ENCODE results near the gene JARID2.

Gene JARID2

DNA sequence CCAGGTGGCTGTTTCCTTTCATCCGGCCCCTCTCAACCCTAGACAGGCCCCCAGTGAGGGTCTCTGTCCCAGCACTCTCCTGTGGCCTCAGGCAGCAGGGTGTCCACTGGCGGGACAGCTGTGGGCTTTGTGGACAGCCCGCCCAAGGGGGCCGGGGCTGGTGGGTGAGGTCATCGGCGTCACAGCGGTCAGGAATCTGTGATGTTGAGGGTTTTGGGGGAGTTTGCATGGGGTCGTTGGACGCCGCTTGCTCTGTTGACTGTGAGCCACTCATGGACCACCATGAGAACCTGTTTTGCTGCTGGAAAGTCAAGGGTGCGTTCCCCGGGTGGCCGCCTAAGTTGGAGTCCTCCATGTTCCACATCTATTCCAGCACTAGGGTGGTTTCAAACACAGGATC, 270.5 kb downstream of the JARID2 start:
- H3K79me2 ChIP-seq (ENCODE audit: insufficient read depth, low read length), result no peaks in the 10 kb centered on the region
- H3F3A ChIP-seq (ENCODE audit: insufficient read depth, low read length), result no peaks in the 10 kb centered on the region
- H3K27me3 ChIP-seq (ENCODE audit: insufficient read depth, low read length), result no peaks in the 10 kb centered on the region
- H3K4me2 ChIP-seq (ENCODE audit: low read length), result peak overlapping the region; percentile 43; the same call in 1 of the 2 replicates
- H3K27ac ChIP-seq (ENCODE audit: low read depth, low read length, poor library complexity, severe bottlenecking), result no peak overlapping the region
- no peaks in the 10 kb centered on the region for H3K9me2 ChIP-seq (ENCODE audit: low read depth, low read length)
- no peak for TF ChIP-seq EZH2 (IDR thresholded peaks at IDR 0.05; ENCODE audit: borderline replicate concordance, low read length)
- TF ChIP-seq, protein P1, sequence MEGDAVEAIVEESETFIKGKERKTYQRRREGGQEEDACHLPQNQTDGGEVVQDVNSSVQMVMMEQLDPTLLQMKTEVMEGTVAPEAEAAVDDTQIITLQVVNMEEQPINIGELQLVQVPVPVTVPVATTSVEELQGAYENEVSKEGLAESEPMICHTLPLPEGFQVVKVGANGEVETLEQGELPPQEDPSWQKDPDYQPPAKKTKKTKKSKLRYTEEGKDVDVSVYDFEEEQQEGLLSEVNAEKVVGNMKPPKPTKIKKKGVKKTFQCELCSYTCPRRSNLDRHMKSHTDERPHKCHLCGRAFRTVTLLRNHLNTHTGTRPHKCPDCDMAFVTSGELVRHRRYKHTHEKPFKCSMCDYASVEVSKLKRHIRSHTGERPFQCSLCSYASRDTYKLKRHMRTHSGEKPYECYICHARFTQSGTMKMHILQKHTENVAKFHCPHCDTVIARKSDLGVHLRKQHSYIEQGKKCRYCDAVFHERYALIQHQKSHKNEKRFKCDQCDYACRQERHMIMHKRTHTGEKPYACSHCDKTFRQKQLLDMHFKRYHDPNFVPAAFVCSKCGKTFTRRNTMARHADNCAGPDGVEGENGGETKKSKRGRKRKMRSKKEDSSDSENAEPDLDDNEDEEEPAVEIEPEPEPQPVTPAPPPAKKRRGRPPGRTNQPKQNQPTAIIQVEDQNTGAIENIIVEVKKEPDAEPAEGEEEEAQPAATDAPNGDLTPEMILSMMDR (IDR thresholded peaks at IDR 0.05; ENCODE audit: low read length), result 0 out of 2 replicates have a peak, but pooled peaks have one; percentile 4
- H3K9ac ChIP-seq (ENCODE audit: low read length), result no peak overlapping the region
- H3K9me3 ChIP-seq (ENCODE audit: low read length), result no peaks in the 10 kb centered on the region
- no peaks in the 10 kb centered on the region for H4K20me1 ChIP-seq (ENCODE audit: insufficient read depth, low read length)
- peaks cover 11% of the 10 kb centered on the region; the same call in 1 of the 2 replicates for H3K36me3 ChIP-seq (ENCODE audit: insufficient read depth, low read length)
- H3K4me3 ChIP-seq (ENCODE audit: low read depth, low read length, poor library complexity, severe bottlenecking), result no peak overlapping the region
- peaks cover 18% of the 10 kb centered on the region for H3K4me1 ChIP-seq (ENCODE audit: insufficient read depth, low read length, severe bottlenecking)
- H2AFZ ChIP-seq (ENCODE audit: low read length), result no peak overlapping the region

DNA sequence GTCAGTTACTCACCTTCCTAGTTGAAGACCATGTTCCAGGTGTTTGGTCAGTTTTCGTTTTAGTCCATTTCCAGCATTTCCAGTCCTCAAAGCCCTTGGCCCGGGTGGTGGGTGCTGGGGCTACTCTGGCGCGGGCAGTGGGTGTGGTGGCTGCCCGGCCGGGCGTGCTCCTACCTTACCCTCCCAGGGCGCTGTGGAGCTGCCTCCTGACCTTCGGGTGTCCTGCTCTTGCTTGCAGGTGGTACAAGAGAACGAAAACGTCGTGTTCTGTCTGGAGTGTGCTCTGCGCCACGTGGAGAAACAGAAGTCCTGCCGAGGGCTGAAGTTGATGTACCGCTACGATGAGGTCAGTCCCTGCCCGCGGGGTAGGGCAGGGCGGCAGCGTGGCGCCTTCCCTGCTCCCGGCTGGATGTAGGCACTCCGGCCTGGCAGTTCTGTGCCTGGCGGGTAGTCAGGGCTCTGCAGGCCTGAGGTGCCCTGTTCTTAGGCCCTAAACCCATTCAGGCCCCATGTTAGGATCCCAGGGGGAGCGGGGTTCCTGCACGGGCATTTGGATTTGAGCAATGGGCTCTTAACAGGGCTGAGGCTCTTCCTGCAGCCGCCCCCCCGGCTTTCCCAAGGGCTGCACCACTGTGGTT, 271.2 kb downstream of the JARID2 start:
- Histone ChIP-seq H3K79me2 (ENCODE audit: insufficient read depth, low read length) (no peaks in the 10 kb centered on the region), H3K27me3 (ENCODE audit: insufficient read depth, low read length) (no peaks in the 10 kb centered on the region), H3K9me2 (ENCODE audit: low read depth, low read length) (no peaks in the 10 kb centered on the region), H4K20me1 (ENCODE audit: insufficient read depth, low read length) (no peaks in the 10 kb centered on the region), H3F3A (ENCODE audit: insufficient read depth, low read length) (no peaks in the 10 kb centered on the region), H3K27ac (ENCODE audit: low read depth, low read length, poor library complexity, severe bottlenecking) (no peak overlapping the region), H2AFZ (ENCODE audit: low read length) (no peak overlapping the region), H3K36me3 (ENCODE audit: insufficient read depth, low read length) (peaks cover 17% of the 10 kb centered on the region), H3K4me2 (ENCODE audit: low read length) (no peak overlapping the region), H3K9ac (ENCODE audit: low read length) (no peak overlapping the region), H3K9me3 (ENCODE audit: low read length) (no peaks in the 10 kb centered on the region), H3K4me3 (ENCODE audit: low read depth, low read length, poor library complexity, severe bottlenecking) (no peak overlapping the region), H3K4me1 (ENCODE audit: insufficient read depth, low read length, severe bottlenecking) (peaks cover 18% of the 10 kb centered on the region)
- no peak for TF ChIP-seq EZH2 (IDR thresholded peaks at IDR 0.05; ENCODE audit: borderline replicate concordance, low read length)
- TF ChIP-seq, protein P1 (IDR thresholded peaks at IDR 0.05; ENCODE audit: low read length), result no peak

DNA sequence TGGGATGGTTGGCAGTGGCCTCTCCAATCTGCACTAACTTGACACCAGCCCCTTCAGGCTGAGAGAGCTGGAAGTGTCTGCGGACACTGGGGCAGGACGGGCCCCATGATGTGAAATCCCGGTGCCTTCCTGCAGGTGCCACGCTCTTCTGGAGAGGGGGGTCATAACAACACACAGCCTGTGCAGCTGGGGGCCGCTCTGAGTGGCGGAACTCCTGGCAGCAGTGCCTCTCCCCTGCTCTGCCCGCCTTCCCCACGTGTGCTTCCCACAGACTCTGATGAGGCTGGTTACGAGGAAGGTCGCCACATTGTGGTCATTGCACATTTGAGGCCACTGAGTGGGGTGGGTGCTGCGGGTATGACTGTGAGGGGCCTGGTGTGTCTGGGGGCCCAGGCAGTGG, 271.7 kb downstream of the JARID2 start:
- H3K4me2 ChIP-seq (ENCODE audit: low read length), result no peak overlapping the region
- H3K4me1 ChIP-seq (ENCODE audit: insufficient read depth, low read length, severe bottlenecking), result peaks cover 18% of the 10 kb centered on the region
- H3F3A ChIP-seq (ENCODE audit: insufficient read depth, low read length), result no peaks in the 10 kb centered on the region
- no peaks in the 10 kb centered on the region for H3K9me3 ChIP-seq (ENCODE audit: low read length)
- H2AFZ ChIP-seq (ENCODE audit: low read length), result no peak overlapping the region
- no peaks in the 10 kb centered on the region for H3K27me3 ChIP-seq (ENCODE audit: insufficient read depth, low read length)
- no peak overlapping the region for H3K4me3 ChIP-seq (ENCODE audit: low read depth, low read length, poor library complexity, severe bottlenecking)
- H3K9me2 ChIP-seq (ENCODE audit: low read depth, low read length), result no peaks in the 10 kb centered on the region
- no peak for TF ChIP-seq EZH2 (IDR thresholded peaks at IDR 0.05; ENCODE audit: borderline replicate concordance, low read length)
- TF ChIP-seq, protein P1 (IDR thresholded peaks at IDR 0.05; ENCODE audit: low read length), result no peak
- no peak overlapping the region for H3K27ac ChIP-seq (ENCODE audit: low read depth, low read length, poor library complexity, severe bottlenecking)
- H3K79me2 ChIP-seq (ENCODE audit: insufficient read depth, low read length), result no peaks in the 10 kb centered on the region
- no peaks in the 10 kb centered on the region for H4K20me1 ChIP-seq (ENCODE audit: insufficient read depth, low read length)
- H3K36me3 ChIP-seq (ENCODE audit: insufficient read depth, low read length), result peaks cover 23% of the 10 kb centered on the region
- no peak overlapping the region for H3K9ac ChIP-seq (ENCODE audit: low read length)

Measured in OCI-LY1 (cell line).